Lower leg skin (tissue), 3 donors: Measurements from ENCODE around the gene DYRK1B.

ENCODE experiments used
- CTCF ChIP-seq, 3 donors: fragments of 450-650 bp; IDR thresholded peaks; one replicate each; pipeline ENCODE4 v1.5.1; 2016; ENCODE audit warnings: antibody characterized with exemption in 3 of 3, mild to moderate bottlenecking in 3 of 3, moderate library complexity in 2 of 3
- POLR2A ChIP-seq, 2 donors: fragments of 450-650 bp; IDR thresholded peaks; one replicate each; pipeline ENCODE4 v1.6.1; 2016 to 2017; ENCODE audit warnings: antibody characterized with exemption in 2 of 2, mild to moderate bottlenecking in 1 of 2, moderate library complexity in 1 of 2

GRCh38 chr19:39792999-39793546, 40.9 kb downstream of the DYRK1B start:
- TF ChIP-seq CTCF (IDR thresholded peaks at IDR 0.05) (peak in 1 of 3 donors; percentile 62), POLR2A (IDR thresholded peaks at IDR 0.05) (no peak)
